Astrocyte of the spinal cord (primary cell): ENCODE results near the gene SDSL.

Experiments
- DNase-seq: peaks from one replicate; pipeline ENCODE4 v3.0.0; 2011; ENCODE audit warnings: low read depth, low spot score
- H3K4me3 ChIP-seq: 2 replicates; pipeline ENCODE4 v1.5.1; 2011; ENCODE audit warnings: low read depth, mild to moderate bottlenecking, low read length, moderate library complexity
- in situ Hi-C: cut with HindIII; loops from 2 replicates; pipeline ENCODE4 v1.10.0; 2017; ENCODE audit warnings: low sequenced_read_pairs
- TF ChIP-seq, protein P1 (sequence below): IDR thresholded peaks from 2 replicates; pipeline ENCODE4 v1.5.1; 2012; ENCODE audit warnings: low read depth, mild to moderate bottlenecking, low read length, inconsistent platforms

Gene SDSL

GRCh38 chr12:113486722-113487121 lies 64.5 kb downstream of the SDSL start:
- no peak for DNase-seq
- TF ChIP-seq, protein P1, sequence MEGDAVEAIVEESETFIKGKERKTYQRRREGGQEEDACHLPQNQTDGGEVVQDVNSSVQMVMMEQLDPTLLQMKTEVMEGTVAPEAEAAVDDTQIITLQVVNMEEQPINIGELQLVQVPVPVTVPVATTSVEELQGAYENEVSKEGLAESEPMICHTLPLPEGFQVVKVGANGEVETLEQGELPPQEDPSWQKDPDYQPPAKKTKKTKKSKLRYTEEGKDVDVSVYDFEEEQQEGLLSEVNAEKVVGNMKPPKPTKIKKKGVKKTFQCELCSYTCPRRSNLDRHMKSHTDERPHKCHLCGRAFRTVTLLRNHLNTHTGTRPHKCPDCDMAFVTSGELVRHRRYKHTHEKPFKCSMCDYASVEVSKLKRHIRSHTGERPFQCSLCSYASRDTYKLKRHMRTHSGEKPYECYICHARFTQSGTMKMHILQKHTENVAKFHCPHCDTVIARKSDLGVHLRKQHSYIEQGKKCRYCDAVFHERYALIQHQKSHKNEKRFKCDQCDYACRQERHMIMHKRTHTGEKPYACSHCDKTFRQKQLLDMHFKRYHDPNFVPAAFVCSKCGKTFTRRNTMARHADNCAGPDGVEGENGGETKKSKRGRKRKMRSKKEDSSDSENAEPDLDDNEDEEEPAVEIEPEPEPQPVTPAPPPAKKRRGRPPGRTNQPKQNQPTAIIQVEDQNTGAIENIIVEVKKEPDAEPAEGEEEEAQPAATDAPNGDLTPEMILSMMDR: no peak
- in situ Hi-C loops: no loop called here
- H3K4me3 ChIP-seq: no peak overlapping the region
